ENCODE measurements around the gene CNDP2.

CNDP2 gene

GRCh38 chr18:74457725-74458421 lies 38.3 kb upstream of the CNDP2 start:
- no peaks in the 10 kb centered on the region for H3K9me3 Mint-ChIP-seq
- DNase-seq (no peak), ATAC-seq (replicated peaks) (no peak)
- peaks cover 4 to 33% of the 10 kb centered on the region in 2 donors for H3K4me1 Mint-ChIP-seq
- H3K4me3 Mint-ChIP-seq = peak overlapping the region; percentile 79 to 83
- H3K36me3 Mint-ChIP-seq = no peaks in the 10 kb centered on the region
- peak overlapping the region; percentile 52 for H3K27ac Mint-ChIP-seq
- peaks cover 42 to 59% of the 10 kb centered on the region in 2 donors for H3K27me3 Mint-ChIP-seq

GRCh38 chr18:74459889-74460288 lies 36.3 kb upstream of the CNDP2 start:
- DNase-seq (no peak), ATAC-seq (replicated peaks) (no peak)
- Mint-ChIP-seq H3K4me1 (peaks cover 4 to 26% of the 10 kb centered on the region in 2 donors), H3K27ac (no peak overlapping the region), H3K36me3 (no peaks in the 10 kb centered on the region), H3K9me3 (no peaks in the 10 kb centered on the region), H3K27me3 (peaks cover 38 to 49% of the 10 kb centered on the region in 2 donors), H3K4me3 (no peak overlapping the region)

- Mint-ChIP-seq H3K27ac (no peak overlapping the region), H3K4me1 (peaks cover 4 to 26% of the 10 kb centered on the region in 2 donors), H3K9me3 (no peaks in the 10 kb centered on the region), H3K27me3 (peaks cover 38 to 49% of the 10 kb centered on the region in 2 donors), H3K36me3 (no peaks in the 10 kb centered on the region), H3K4me3 (no peak overlapping the region)
- ATAC-seq (replicated peaks) (no peak), DNase-seq (no peak)
Observed at GRCh38 chr18:74460825-74461224, 35.3 kb upstream of the CNDP2 start.

GRCh38 chr18:74463254-74463653 lies 32.9 kb upstream of the CNDP2 start:
- peaks cover 30 to 33% of the 10 kb centered on the region in 2 donors for H3K27me3 Mint-ChIP-seq
- H3K27ac Mint-ChIP-seq = no peak overlapping the region
- H3K36me3 Mint-ChIP-seq = no peaks in the 10 kb centered on the region
- no peak overlapping the region for H3K4me3 Mint-ChIP-seq
- peaks cover 0 to 9% of the 10 kb centered on the region in 2 donors for H3K4me1 Mint-ChIP-seq
- ATAC-seq (replicated peaks) = no peak
- no peak for DNase-seq
- H3K9me3 Mint-ChIP-seq = no peaks in the 10 kb centered on the region

GRCh38 chr18:74463983-74464382 lies 32.2 kb upstream of the CNDP2 start:
- no peak for ATAC-seq (replicated peaks)
- no peaks in the 10 kb centered on the region for H3K9me3 Mint-ChIP-seq
- H3K27me3 Mint-ChIP-seq = peaks cover 23 to 33% of the 10 kb centered on the region in 2 donors
- H3K4me3 Mint-ChIP-seq = no peak overlapping the region
- H3K4me1 Mint-ChIP-seq = peaks cover 0 to 2% of the 10 kb centered on the region in 2 donors
- DNase-seq = no peak
- H3K36me3 Mint-ChIP-seq = no peaks in the 10 kb centered on the region
- H3K27ac Mint-ChIP-seq = no peak overlapping the region

GRCh38 chr18:74465775-74466174 lies 30.4 kb upstream of the CNDP2 start:
- no peak overlapping the region for H3K27ac Mint-ChIP-seq
- ATAC-seq (replicated peaks) = no peak
- H3K4me3 Mint-ChIP-seq = no peak overlapping the region
- H3K36me3 Mint-ChIP-seq = no peaks in the 10 kb centered on the region
- H3K9me3 Mint-ChIP-seq = peaks cover 7 to 9% of the 10 kb centered on the region in 2 donors
- DNase-seq = no peak
- peaks cover 20 to 27% of the 10 kb centered on the region in 2 donors for H3K27me3 Mint-ChIP-seq
- H3K4me1 Mint-ChIP-seq = no peaks in the 10 kb centered on the region

- DNase-seq (no peak), ATAC-seq (replicated peaks) (no peak)
- H3K27me3 Mint-ChIP-seq = peaks cover 13 to 21% of the 10 kb centered on the region in 2 donors
- H3K4me1 Mint-ChIP-seq = no peaks in the 10 kb centered on the region
- no peak overlapping the region for H3K27ac Mint-ChIP-seq
- peaks cover 9% of the 10 kb centered on the region in 2 donors for H3K9me3 Mint-ChIP-seq
- no peaks in the 10 kb centered on the region for H3K36me3 Mint-ChIP-seq
- no peak overlapping the region for H3K4me3 Mint-ChIP-seq
Observed at GRCh38 chr18:74468547-74469061, 27.6 kb upstream of the CNDP2 start.

GRCh38 chr18:74472312-74472711 lies 23.9 kb upstream of the CNDP2 start:
- H3K4me1 Mint-ChIP-seq = no peaks in the 10 kb centered on the region
- no peaks in the 10 kb centered on the region for H3K36me3 Mint-ChIP-seq
- DNase-seq (no peak), ATAC-seq (replicated peaks) (no peak)
- H3K27ac Mint-ChIP-seq = no peak overlapping the region
- H3K4me3 Mint-ChIP-seq = no peak overlapping the region
- peaks cover 9% of the 10 kb centered on the region in 2 donors for H3K9me3 Mint-ChIP-seq
- peaks cover 6 to 15% of the 10 kb centered on the region in 2 donors for H3K27me3 Mint-ChIP-seq

GRCh38 chr18:74473976-74474640 lies 22.1 kb upstream of the CNDP2 start:
- H3K4me1 Mint-ChIP-seq = no peaks in the 10 kb centered on the region
- H3K27me3 Mint-ChIP-seq = peaks cover 10 to 13% of the 10 kb centered on the region in 2 donors
- H3K27ac Mint-ChIP-seq = no peak overlapping the region
- DNase-seq (no peak), ATAC-seq (replicated peaks) (no peak)
- H3K36me3 Mint-ChIP-seq = no peaks in the 10 kb centered on the region
- peaks cover 9% of the 10 kb centered on the region in 2 donors for H3K9me3 Mint-ChIP-seq
- H3K4me3 Mint-ChIP-seq = no peak overlapping the region

DNA sequence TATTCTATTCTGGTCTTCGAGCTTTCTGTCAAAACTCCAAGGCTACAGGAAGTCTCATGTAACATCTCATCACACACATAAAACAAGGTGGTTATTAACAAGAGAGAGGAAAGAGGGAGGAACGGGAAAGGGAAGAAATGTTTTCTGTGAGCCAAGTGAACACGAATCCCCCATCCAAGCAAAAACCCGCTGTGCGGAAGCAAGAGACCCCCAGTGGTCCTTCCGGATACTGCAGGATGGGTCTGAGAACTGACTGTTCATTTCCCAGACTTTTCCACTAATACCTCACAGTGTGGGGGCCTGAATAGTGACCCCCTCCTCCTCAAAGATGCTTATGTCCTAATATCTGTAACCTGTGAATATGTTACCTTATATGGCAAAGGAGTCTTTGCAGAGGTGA lies 20.0 kb upstream of the CNDP2 start:
- DNase-seq (no peak), ATAC-seq (replicated peaks) (no peak)
- no peak overlapping the region for H3K27ac Mint-ChIP-seq

GRCh38 chr18:74477771-74478170 lies 18.4 kb upstream of the CNDP2 start:
- Mint-ChIP-seq H3K4me1 (no peaks in the 10 kb centered on the region), H3K36me3 (no peaks in the 10 kb centered on the region), H3K27ac (no peak overlapping the region), H3K27me3 (peaks cover 7 to 9% of the 10 kb centered on the region in 2 donors), H3K4me3 (no peak overlapping the region), H3K9me3 (no peaks in the 10 kb centered on the region)
- DNase-seq (no peak), ATAC-seq (replicated peaks) (no peak)

More for the DNA sequence above, 20.0 kb upstream of the CNDP2 start:
- Mint-ChIP-seq H3K4me3 (no peak overlapping the region), H3K36me3 (no peaks in the 10 kb centered on the region), H3K27me3 (peaks cover 7 to 9% of the 10 kb centered on the region in 2 donors), H3K4me1 (no peaks in the 10 kb centered on the region), H3K9me3 (no peaks in the 10 kb centered on the region)

- Mint-ChIP-seq H3K4me3 (no peak overlapping the region), H3K27me3 (peaks cover 7 to 9% of the 10 kb centered on the region in 2 donors), H3K27ac (no peak overlapping the region), H3K36me3 (no peaks in the 10 kb centered on the region), H3K4me1 (no peaks in the 10 kb centered on the region), H3K9me3 (no peaks in the 10 kb centered on the region)
- ATAC-seq (replicated peaks) (no peak), DNase-seq (no peak)
Observed at GRCh38 chr18:74478316-74478715, 17.8 kb upstream of the CNDP2 start.

DNA sequence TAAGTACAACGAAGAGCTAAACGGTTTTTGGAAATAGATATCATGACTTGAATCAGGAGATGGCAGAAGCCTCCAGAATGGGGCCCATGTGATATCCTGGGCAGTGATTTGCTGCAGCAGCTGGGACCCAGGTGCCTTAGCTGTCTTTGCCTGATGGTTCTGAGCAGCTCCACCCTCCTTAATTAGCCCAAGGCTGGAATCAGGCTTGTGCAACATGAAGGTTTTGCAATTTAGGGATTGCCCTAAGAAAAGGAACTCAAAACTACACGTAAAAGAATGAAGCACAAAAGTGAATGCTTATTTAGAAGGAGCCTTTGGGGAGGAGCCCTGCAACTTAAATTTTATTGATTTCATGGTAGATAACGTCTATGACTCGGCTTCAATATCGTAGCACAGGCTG lies 17.3 kb upstream of the CNDP2 start:
- no peak for ATAC-seq (replicated peaks)
- Mint-ChIP-seq H3K4me1 (no peaks in the 10 kb centered on the region), H3K27me3 (peaks cover 7 to 9% of the 10 kb centered on the region in 2 donors), H3K36me3 (no peaks in the 10 kb centered on the region), H3K27ac (no peak overlapping the region), H3K4me3 (no peak overlapping the region), H3K9me3 (no peaks in the 10 kb centered on the region)
- no peak for DNase-seq

GRCh38 chr18:74479486-74480148 lies 16.5 kb upstream of the CNDP2 start:
- Mint-ChIP-seq H3K9me3 (no peaks in the 10 kb centered on the region), H3K27ac (no peak overlapping the region)
- ATAC-seq (replicated peaks) = no peak

More at GRCh38 chr18:74479486-74480148, 16.5 kb upstream of the CNDP2 start:
- no peak overlapping the region for H3K4me3 Mint-ChIP-seq
- no peaks in the 10 kb centered on the region for H3K36me3 Mint-ChIP-seq
- peaks cover 7 to 9% of the 10 kb centered on the region in 2 donors for H3K27me3 Mint-ChIP-seq
- peaks cover 1 to 2% of the 10 kb centered on the region in 2 donors for H3K4me1 Mint-ChIP-seq
- DNase-seq = no peak

Measured in stimulated activated naive B cell treated with anti-CD40 and anti-IgM and Interleukin-4, amounts not matched to agents 10 μg/mL and 1 μg/mL and 100 μg/mL, for 72 hours (primary cell).